ENCODE measurements around the gene MSX1. TPM values are rescaled to one million over a fixed set of nuclear protein-coding genes. Genes with fewer than 3 reads are reported as not detected.
A peak's percentile ranks its signal among the peaks of the same experiment; 100 is the strongest.

MSX1 gene
- total RNA-seq, 1 donor from 2014 or later, result 31.4 TPM

DNA sequence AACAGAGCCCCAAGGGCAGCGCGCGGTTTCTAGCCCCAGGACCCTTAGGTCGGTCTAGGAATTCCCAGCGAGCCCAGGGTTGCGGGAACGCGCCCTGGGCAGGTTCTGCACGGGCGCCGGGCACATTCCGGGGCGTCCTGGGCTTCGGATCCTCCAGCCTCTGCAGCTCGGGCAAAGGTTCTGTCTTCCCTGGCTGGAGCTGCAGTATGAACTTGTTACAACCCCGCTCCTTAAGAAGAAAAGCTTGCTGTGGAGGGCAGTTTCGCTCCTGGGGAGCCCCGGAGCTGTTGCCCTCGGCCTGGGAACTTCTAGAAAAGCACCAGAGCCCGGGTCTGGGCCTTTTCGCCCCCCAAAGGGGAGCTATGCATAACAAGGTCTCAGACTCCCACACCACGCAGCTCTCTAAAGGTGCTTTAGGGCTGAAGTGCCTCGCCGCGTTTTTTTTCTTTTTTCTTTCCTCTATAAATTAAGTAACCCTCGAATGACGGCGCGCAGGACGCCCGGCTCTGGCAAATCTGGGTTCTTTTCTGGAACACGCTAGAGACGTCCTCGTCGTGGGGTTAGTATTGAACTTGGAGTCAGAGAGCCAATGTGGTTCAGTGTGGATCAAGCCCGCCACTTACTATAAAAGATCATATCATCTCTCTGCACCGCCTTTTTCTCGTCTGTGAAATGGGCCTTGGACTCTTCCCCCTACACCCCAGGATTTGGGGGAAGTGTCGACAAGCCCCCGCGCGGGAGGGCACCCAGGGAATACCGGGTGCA, 5.7 kb downstream of the MSX1 start:
- no peak for DNase-seq (ENCODE audit: extremely low spot score in 2 of 2)
- Histone ChIP-seq H3K4me3 (peak overlapping the region in 1 of 2 donors; percentile 22), H3K27ac (no peak overlapping the region), H3K9me3 (no peaks in the 10 kb centered on the region), H3K36me3 (peaks cover 0 to 8% of the 10 kb centered on the region in 2 donors), H3K27me3 (peaks cover 10% of the 10 kb centered on the region), H3K4me1 (peaks cover 28% of the 10 kb centered on the region)
- TF ChIP-seq POLR2AphosphoS5 (IDR thresholded peaks at IDR 0.05; ENCODE audit: insufficient read depth in 1 of 2, low read depth in 1 of 2) (no peak), POLR2A (IDR thresholded peaks at IDR 0.05) (no peak)
- intact Hi-C loops (cut with DNase I), result loop anchor here (5.0 kb wide), 2 partner anchors 127 to 1098 kb away; partner anchors contain the start of gene ADRA2C

DNA sequence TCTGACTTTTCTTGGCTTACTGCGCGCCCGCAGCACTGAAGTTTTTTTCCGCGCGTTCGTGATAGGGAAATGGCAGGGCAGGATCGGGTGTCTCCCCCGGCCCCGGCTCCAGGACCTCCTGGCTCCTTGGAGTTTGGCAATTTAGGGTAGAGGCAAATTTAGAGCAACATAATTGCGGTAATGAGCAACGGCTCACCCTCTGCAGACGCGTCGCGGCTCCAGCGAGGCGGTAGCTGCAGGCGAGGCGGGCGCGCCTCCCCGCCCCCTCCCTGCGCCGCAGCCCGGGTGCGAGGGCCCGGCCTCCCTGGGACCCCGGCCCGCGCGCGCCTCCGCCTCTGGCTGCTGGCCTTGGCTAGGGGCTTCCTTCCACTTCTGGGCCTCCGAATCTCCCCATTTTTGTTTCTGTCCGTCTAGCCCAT, 6.2 kb downstream of the MSX1 start:
- no peak for DNase-seq (ENCODE audit: extremely low spot score in 2 of 2)
- peaks cover 10% of the 10 kb centered on the region for H3K27me3 ChIP-seq
- peaks cover 28% of the 10 kb centered on the region for H3K4me1 ChIP-seq
- no peaks in the 10 kb centered on the region for H3K9me3 ChIP-seq
- no peak overlapping the region for H3K27ac ChIP-seq
- intact Hi-C loops (cut with DNase I), result no loop called here
- peak overlapping the region in 1 of 2 donors; percentile 22 for H3K4me3 ChIP-seq
- TF ChIP-seq POLR2A (IDR thresholded peaks at IDR 0.05) (no peak), POLR2AphosphoS5 (IDR thresholded peaks at IDR 0.05; ENCODE audit: insufficient read depth in 1 of 2, low read depth in 1 of 2) (no peak)
- TF ChIP-seq, protein P1, sequence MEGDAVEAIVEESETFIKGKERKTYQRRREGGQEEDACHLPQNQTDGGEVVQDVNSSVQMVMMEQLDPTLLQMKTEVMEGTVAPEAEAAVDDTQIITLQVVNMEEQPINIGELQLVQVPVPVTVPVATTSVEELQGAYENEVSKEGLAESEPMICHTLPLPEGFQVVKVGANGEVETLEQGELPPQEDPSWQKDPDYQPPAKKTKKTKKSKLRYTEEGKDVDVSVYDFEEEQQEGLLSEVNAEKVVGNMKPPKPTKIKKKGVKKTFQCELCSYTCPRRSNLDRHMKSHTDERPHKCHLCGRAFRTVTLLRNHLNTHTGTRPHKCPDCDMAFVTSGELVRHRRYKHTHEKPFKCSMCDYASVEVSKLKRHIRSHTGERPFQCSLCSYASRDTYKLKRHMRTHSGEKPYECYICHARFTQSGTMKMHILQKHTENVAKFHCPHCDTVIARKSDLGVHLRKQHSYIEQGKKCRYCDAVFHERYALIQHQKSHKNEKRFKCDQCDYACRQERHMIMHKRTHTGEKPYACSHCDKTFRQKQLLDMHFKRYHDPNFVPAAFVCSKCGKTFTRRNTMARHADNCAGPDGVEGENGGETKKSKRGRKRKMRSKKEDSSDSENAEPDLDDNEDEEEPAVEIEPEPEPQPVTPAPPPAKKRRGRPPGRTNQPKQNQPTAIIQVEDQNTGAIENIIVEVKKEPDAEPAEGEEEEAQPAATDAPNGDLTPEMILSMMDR (IDR thresholded peaks at IDR 0.05), result no peak
- peaks cover 0 to 8% of the 10 kb centered on the region in 2 donors for H3K36me3 ChIP-seq

DNA sequence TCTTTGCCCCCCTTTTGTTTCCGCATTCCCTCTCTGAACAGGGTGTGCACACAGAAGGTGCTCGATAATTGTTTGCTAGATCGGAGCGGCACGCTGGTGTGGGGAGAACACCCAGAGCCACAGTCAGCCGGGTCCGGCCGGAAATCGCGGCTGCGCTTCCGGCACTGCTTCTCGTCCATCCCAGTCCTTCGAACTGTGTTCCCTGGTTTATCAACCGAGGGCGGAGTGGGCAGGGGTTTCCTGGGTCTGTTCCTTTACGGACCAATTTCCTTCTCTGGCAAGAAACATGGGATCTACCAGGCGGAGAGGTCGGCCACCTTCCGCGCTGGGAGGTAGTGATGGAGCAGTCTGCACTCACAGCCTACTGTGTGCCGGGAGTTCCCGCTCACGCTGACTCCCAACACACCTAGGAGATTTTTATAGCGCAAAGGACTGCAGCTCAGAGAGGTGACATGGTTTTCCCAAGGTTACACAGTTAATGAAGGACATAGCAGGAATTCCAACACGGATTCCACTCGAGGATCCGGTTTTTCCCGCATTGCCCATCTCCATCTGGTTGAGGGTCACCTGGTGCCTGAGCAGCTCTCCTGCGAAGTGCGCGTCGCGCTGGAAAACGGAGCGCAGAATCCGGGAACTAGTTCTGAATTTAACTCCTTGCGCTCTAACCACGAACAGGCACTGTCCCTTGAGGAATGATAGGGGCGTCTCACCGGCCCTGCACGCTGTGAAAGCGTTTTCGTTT, 6.8 kb downstream of the MSX1 start:
- intact Hi-C loops (cut with DNase I), result no loop called here
- H3K36me3 ChIP-seq, result peaks cover 0 to 8% of the 10 kb centered on the region in 2 donors
- peaks cover 28% of the 10 kb centered on the region for H3K4me1 ChIP-seq
- H3K27ac ChIP-seq, result no peak overlapping the region
- DNase-seq (ENCODE audit: extremely low spot score in 2 of 2), result no peak
- peak overlapping the region; percentile 22 to 25 for H3K4me3 ChIP-seq
- peaks cover 10% of the 10 kb centered on the region for H3K27me3 ChIP-seq
- TF ChIP-seq, protein P1 (IDR thresholded peaks at IDR 0.05), result no peak
- TF ChIP-seq POLR2A (IDR thresholded peaks at IDR 0.05), result no peak
- TF ChIP-seq POLR2AphosphoS5 (IDR thresholded peaks at IDR 0.05; ENCODE audit: insufficient read depth in 1 of 2, low read depth in 1 of 2), result no peak
- no peaks in the 10 kb centered on the region for H3K9me3 ChIP-seq

DNA sequence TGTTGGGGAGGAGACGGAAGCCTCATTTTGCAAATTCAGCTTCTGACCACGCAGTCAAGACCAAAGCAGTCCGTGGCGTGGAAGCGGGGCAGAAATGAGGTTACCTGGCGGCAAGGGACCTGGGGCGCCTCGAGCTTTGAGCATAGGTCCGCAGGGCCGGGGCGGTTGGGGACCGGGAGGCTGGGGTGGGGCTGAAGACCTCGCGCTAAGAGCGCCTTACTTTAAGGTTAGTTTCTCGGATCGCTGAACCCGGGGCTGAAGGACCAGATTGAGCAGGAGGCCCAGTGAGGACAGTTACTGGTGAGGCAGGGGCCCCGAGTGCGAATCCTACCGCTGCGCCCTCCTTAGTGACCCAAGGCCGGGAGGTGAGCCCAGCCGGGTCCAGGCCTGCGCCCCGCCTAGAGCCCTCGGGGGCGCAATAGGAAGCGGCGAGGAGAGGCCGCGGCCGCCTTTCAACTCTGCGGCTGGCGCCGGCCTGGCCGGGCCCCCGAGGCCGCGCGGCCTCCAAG, 7.5 kb downstream of the MSX1 start:
- intact Hi-C loops (cut with DNase I), result no loop called here

More for the DNA sequence above, 7.5 kb downstream of the MSX1 start:
- no peak for DNase-seq (ENCODE audit: extremely low spot score in 2 of 2)
- Histone ChIP-seq H3K27me3 (peaks cover 10% of the 10 kb centered on the region), H3K4me3 (peak overlapping the region; percentile 22 to 25), H3K36me3 (peaks cover 0 to 8% of the 10 kb centered on the region in 2 donors), H3K4me1 (peaks cover 26% of the 10 kb centered on the region), H3K27ac (no peak overlapping the region), H3K9me3 (no peaks in the 10 kb centered on the region)
- TF ChIP-seq, protein P1 (IDR thresholded peaks at IDR 0.05), result no peak
- TF ChIP-seq POLR2AphosphoS5 (IDR thresholded peaks at IDR 0.05; ENCODE audit: insufficient read depth in 1 of 2, low read depth in 1 of 2) (no peak), POLR2A (IDR thresholded peaks at IDR 0.05) (no peak)
